MM.1S (cell line): ENCODE results near the gene EXOC3.

Experiments
- CTCF ChIP-seq: fragments of 300-600 bp; sonication (generic); IDR thresholded peaks from 2 replicates; pipeline ENCODE4 v1.5.1; 2016; ENCODE audit warnings: antibody characterized with exemption, low read length, mixed read lengths
- EZH2 ChIP-seq: fragments of 300-600 bp; sonication (generic); optimal IDR thresholded peaks from 2 replicates; pipeline ENCODE3; 2017; ENCODE audit warnings: low read depth, mild to moderate bottlenecking, antibody characterized with exemption, low read length, mixed read lengths
- EZH2phosphoT487 ChIP-seq: fragments of 300-600 bp; sonication (generic); IDR thresholded peaks from 2 replicates; pipeline ENCODE4 v1.6.1; 2018; ENCODE audit warnings: antibody characterized with exemption, low read length

GRCh38 chr5:476814-477175 lies 33.8 kb downstream of the EXOC3 start:
- no peak for TF ChIP-seq EZH2phosphoT487
- no peak for TF ChIP-seq CTCF
- TF ChIP-seq EZH2: no peak
